Liver (tissue), 9 donors: ENCODE measurements around the gene LIMA1. TPM values are rescaled to one million over a fixed set of nuclear protein-coding genes. Genes with fewer than 3 reads are reported as not detected.
"Not testable (repeated sequence)": the region's sequence is repeated elsewhere in the genome, so short reads cannot be mapped to it uniquely, and the experiment has no call there.

Experiments
- DNase-seq: peaks from one replicate; pipeline ENCODE4 v3.0.0-alpha.2; 2017; ENCODE audit warnings: low spot score
- H3K27ac ChIP-seq, 2 donors: one replicate each; pipeline ENCODE4 v1.7.0; 2013; ENCODE audit warnings: inconsistent platforms in 2 of 2, low read length in 2 of 2, control low read depth in 1 of 2, low read depth in 1 of 2, mild to moderate bottlenecking in 1 of 2
- H3K27me3 ChIP-seq, 4 donors: one replicate each; pipeline versions ENCODE4 v1.6.1 to v1.7.0; 2013; ENCODE audit warnings: low read length in 3 of 4, inconsistent platforms in 1 of 4, mild to moderate bottlenecking in 1 of 4, moderate library complexity in 1 of 4; ENCODE audit not compliant: control insufficient read depth in 4 of 4, insufficient read depth in 4 of 4
- H3K36me3 ChIP-seq, 4 donors: one replicate each; pipeline versions ENCODE4 v1.6.1 to v1.7.0; 2013; ENCODE audit warnings: low read length in 3 of 4, mild to moderate bottlenecking in 3 of 4, low read depth in 1 of 4, moderate library complexity in 1 of 4; ENCODE audit not compliant: control insufficient read depth in 4 of 4, insufficient read depth in 3 of 4
- H3K4me1 ChIP-seq, 4 donors: one replicate each; pipeline versions ENCODE4 v1.6.1 to v1.7.0; 2013; ENCODE audit warnings: low read length in 3 of 4, mild to moderate bottlenecking in 3 of 4, moderate library complexity in 1 of 4; ENCODE audit not compliant: control insufficient read depth in 4 of 4, insufficient read depth in 4 of 4
- H3K4me3 ChIP-seq, 3 donors: one replicate each; pipeline versions ENCODE4 v1.6.1 to v1.7.0; 2013; ENCODE audit warnings: low read length in 3 of 3, control low read depth in 1 of 3, low read depth in 1 of 3, mild to moderate bottlenecking in 1 of 3
- H3K9ac ChIP-seq, 2 donors: one replicate each; pipeline ENCODE4 v1.7.0; 2013; ENCODE audit warnings: low read length in 2 of 2, mild to moderate bottlenecking in 2 of 2, moderate library complexity in 2 of 2, control low read depth in 1 of 2, low read depth in 1 of 2
- H3K9me3 ChIP-seq, 4 donors: one replicate each; pipeline versions ENCODE4 v1.6.1 to v1.7.0; 2013; ENCODE audit warnings: low read length in 3 of 4; ENCODE audit not compliant: control insufficient read depth in 4 of 4
- ATF3 ChIP-seq: IDR thresholded peaks from 2 replicates; pipeline ENCODE4 v1.6.1; 2016; ENCODE audit warnings: antibody characterized with exemption
- FOXA1 ChIP-seq: IDR thresholded peaks from 2 replicates; pipeline ENCODE4 v1.6.1; 2016; ENCODE audit warnings: antibody characterized with exemption
- FOXA2 ChIP-seq: IDR thresholded peaks from 2 replicates; pipeline ENCODE4 v1.6.1; 2016; ENCODE audit warnings: antibody characterized with exemption
- GABPA ChIP-seq, 2 donors: IDR thresholded peaks in 1 of 2; conservative IDR thresholded peaks in 1 of 2; 2 replicates each; pipeline ENCODE4 v1.6.1; 2016; ENCODE audit warnings: antibody characterized with exemption in 2 of 2, mild to moderate bottlenecking in 1 of 2, moderate library complexity in 1 of 2
- HNF4A ChIP-seq, 2 donors: conservative IDR thresholded peaks; 2 replicates each; pipeline ENCODE4 v1.6.1; 2016; ENCODE audit warnings: antibody characterized with exemption in 2 of 2, mild to moderate bottlenecking in 2 of 2
- HNF4G ChIP-seq: IDR thresholded peaks from 2 replicates; pipeline ENCODE4 v1.6.1; 2016; ENCODE audit warnings: antibody characterized with exemption
- NR2F2 ChIP-seq: IDR thresholded peaks from 2 replicates; pipeline ENCODE4 v1.6.1; 2016; ENCODE audit warnings: antibody characterized with exemption
- RAD21 ChIP-seq, 2 donors: IDR thresholded peaks; 2 replicates each; pipeline ENCODE4 v1.6.1; 2016; ENCODE audit warnings: antibody characterized with exemption in 2 of 2, mild to moderate bottlenecking in 2 of 2
- SP1 ChIP-seq: IDR thresholded peaks from 2 replicates; pipeline ENCODE4 v1.6.1; 2018; ENCODE audit warnings: antibody characterized with exemption, mild to moderate bottlenecking
- YY1 ChIP-seq: IDR thresholded peaks from 2 replicates; pipeline ENCODE4 v1.6.1; 2016; ENCODE audit warnings: antibody characterized with exemption, mild to moderate bottlenecking
- ZBTB33 ChIP-seq: IDR thresholded peaks from 2 replicates; pipeline ENCODE4 v1.6.1; 2016; ENCODE audit warnings: antibody characterized with exemption
- WGBS: extraction: QIAGEN DNeasy Blood & Tissue Kit; methylation state at CpG from one replicate; pipeline ENCODE4 v1.1.7; 2013; 5-methylcytosine and 5-hydroxymethylcytosine counted together
- polyA plus RNA-seq, 2 donors: library from polyadenylated mRNA; stranded (reverse) in 1 of 2; unstranded in 1 of 2; fragments of 200-250 nt in 1 of 2; fragments of >200 nt in 1 of 2; fragmentation: Nextera tagmentation in 1 of 2; extraction: Ambion mirVana in 1 of 2; gene quantifications; one replicate each; pipeline versions ENCODE4 v1.2.1 to v1.2.3, GENCODE V29; 2013 to 2015
- total RNA-seq, 2 donors: library from RNA; depleted of rRNA; stranded (reverse); fragments of >200 nt; gene quantifications; one replicate each; pipeline ENCODE4 v1.2.3, GENCODE V29; 2014
- donor health status: healthy.
- donor health status: healthy.
- donor health status: healthy.
- donor health status: healthy.
- donor health status: healthy.

The LIMA1 gene
- total and polyA plus RNA-seq, 4 donors = 8.1 to 17.5 (median 13.5) TPM

- peak overlapping the region; percentile 6 to 35 for H3K27ac ChIP-seq
- peak overlapping the region in 1 of 2 donors; percentile 50 for H3K9ac ChIP-seq
- no peak for DNase-seq
- H3K36me3 ChIP-seq = peaks cover 0 to 3% (median 0%) of the 10 kb centered on the region in 4 donors
- H3K27me3 ChIP-seq = no peaks in the 10 kb centered on the region
- H3K4me1 ChIP-seq = no peaks in the 10 kb centered on the region
- 59% methylated on average over 9 of the region's 9 CpGs for WGBS
- H3K9me3 ChIP-seq = no peaks in the 10 kb centered on the region
- TF ChIP-seq YY1 = no peak
- TF ChIP-seq HNF4G = no peak
- peak in 1 of 2 donors; percentile 5 for TF ChIP-seq RAD21 (IDR thresholded peaks at IDR 0.05)
- H3K4me3 ChIP-seq = peak overlapping the region in 2 of 3 donors; percentile 17 to 42
These were observed 61.9 kb downstream of the LIMA1 start for GRCh38 chr12:50221228-50222008.

GRCh38 chr12:50220363-50220995 lies 62.8 kb downstream of the LIMA1 start:
- peak overlapping the region in 1 of 3 donors; percentile 37 for H3K4me3 ChIP-seq
- peak overlapping the region in 1 of 2 donors; percentile 14 for H3K27ac ChIP-seq
- H3K4me1 ChIP-seq = no peaks in the 10 kb centered on the region
- no peak for DNase-seq
- no peaks in the 10 kb centered on the region for H3K9me3 ChIP-seq
- no peaks in the 10 kb centered on the region for H3K27me3 ChIP-seq
- WGBS = 43% methylated on average over 4 of the region's 4 CpGs
- peak overlapping the region in 1 of 2 donors; percentile 50 for H3K9ac ChIP-seq
- peaks cover 0 to 3% (median 0%) of the 10 kb centered on the region in 4 donors for H3K36me3 ChIP-seq
- peak in 1 of 2 donors; percentile 36 for TF ChIP-seq HNF4A (conservative IDR thresholded peaks at IDR 0.05)
- TF ChIP-seq FOXA1 = no peak
- peak in 1 of 2 donors; percentile 27 for TF ChIP-seq RAD21 (IDR thresholded peaks at IDR 0.05)

GRCh38 chr12:50219544-50219943 lies 63.8 kb downstream of the LIMA1 start:
- DNase-seq = no peak
- no peak overlapping the region for H3K27ac ChIP-seq

GRCh38 chr12:50219001-50219400 lies 64.3 kb downstream of the LIMA1 start:
- WGBS = 96% methylated on average over 6 of the region's 6 CpGs
- H3K27ac ChIP-seq, H3K9ac ChIP-seq, H3K4me3 ChIP-seq, H3K9me3 ChIP-seq, H3K4me1 ChIP-seq, H3K36me3 ChIP-seq, DNase-seq, H3K27me3 ChIP-seq: not testable (repeated sequence)

More at GRCh38 chr12:50219544-50219943, 63.8 kb downstream of the LIMA1 start:
- peaks cover 0 to 3% (median 0%) of the 10 kb centered on the region in 4 donors for H3K36me3 ChIP-seq
- peaks cover 0 to 1% (median 0%) of the 10 kb centered on the region in 4 donors for H3K4me1 ChIP-seq
- H3K9ac ChIP-seq = no peak overlapping the region
- no peaks in the 10 kb centered on the region for H3K27me3 ChIP-seq
- TF ChIP-seq FOXA1 (no peak), YY1 (no peak), GABPA (IDR thresholded peaks at IDR 0.05 in 1 of 2, conservative IDR thresholded peaks at IDR 0.05 in 1 of 2) (no peak), HNF4A (conservative IDR thresholded peaks at IDR 0.05) (no peak), RAD21 (IDR thresholded peaks at IDR 0.05) (no peak), ATF3 (no peak), SP1 (no peak), ZBTB33 (no peak), NR2F2 (no peak), FOXA2 (no peak)
- no peaks in the 10 kb centered on the region for H3K9me3 ChIP-seq
- H3K4me3 ChIP-seq = no peak overlapping the region
- 95% methylated on average over 2 of the region's 2 CpGs for WGBS
